ENCODE data around the gene TTC29.
"Not testable (repeated sequence)": the region's sequence is repeated elsewhere in the genome, so short reads cannot be mapped to it uniquely, and the experiment has no call there.

Gene TTC29

GRCh38 chr4:146674829-146675570, 270.7 kb downstream of the TTC29 start:
- DNase-seq = no peak

DNA sequence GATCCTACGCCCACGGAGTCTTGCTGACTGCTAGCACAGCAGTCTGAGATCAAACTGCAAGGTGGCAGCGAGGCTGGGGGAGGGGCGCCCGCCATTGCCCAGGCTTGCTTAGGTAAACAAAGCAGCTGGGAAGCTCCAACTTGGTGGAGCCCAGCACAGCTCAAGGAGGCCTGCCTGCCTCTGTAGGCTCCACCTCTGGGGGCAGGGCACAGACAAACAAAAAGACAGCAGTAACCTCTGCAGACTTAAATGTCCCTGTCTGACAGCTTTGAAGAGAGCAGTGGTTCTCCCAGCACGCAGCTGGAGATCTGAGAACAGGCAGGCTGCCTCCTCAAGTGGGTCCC, 281.7 kb downstream of the TTC29 start:
- not testable (repeated sequence) for DNase-seq

DNA sequence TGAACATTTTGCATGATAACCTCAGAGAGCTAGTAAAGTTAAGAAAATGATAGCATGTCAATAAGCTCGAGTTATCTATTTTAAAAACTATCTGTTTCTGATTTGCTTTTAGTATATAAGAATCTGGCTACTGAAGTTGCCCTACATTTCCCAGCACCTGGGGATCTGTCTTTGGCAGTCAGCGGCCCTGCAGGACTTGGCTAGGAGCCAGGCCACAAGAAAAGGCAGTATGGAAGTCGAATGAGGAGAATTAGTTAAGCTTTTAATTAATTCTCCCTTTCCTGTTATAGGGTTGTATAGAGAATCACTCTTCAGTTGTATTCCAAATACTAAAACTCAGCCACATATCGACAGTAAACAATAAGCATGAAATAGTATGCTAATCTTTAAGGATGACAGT, 284.3 kb downstream of the TTC29 start:
- DNase-seq = no peak
